Measurements from ENCODE around the gene RNF141.

Gene RNF141

GRCh38 chr11:10522276-10522675 is 18.7 kb downstream of the RNF141 start:
- no peak for DNase-seq

DNA sequence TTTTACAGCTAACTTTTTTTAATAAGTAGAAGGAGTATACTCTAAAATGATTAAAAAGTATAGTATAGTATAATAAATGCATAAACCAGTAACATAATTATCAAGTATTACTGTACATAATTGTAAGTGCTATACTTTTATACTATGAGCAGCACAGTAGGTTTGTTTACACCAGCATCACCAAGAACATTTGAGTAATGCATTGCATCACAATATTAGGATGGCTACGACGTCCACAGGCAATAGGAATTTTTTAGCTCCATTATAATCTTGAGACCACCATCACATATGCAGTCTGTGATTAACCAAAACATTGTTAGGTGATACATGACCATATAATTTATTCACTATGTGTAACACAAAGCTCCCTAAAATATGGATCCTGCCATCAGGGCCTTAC is 20.4 kb downstream of the RNF141 start:
- DNase-seq = no peak

DNA sequence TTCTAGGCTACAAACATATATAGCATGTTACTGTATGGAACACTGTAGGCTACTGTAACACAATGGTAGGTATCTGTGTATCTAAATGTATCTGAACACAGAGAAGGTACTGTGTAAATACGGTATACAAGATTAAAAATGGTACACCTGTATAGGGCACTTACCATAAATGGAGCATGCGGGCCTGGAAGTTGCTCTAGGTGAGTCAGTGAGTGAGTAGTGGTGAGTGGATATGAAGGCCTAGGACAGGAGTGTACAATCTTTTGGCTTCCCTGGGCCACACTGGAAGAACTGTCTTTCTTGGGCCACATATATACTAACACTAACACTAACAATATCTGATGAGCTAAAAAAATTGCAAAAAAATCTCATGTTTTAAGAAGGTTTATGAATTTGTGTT is 21.4 kb downstream of the RNF141 start:
- DNase-seq = no peak

DNA sequence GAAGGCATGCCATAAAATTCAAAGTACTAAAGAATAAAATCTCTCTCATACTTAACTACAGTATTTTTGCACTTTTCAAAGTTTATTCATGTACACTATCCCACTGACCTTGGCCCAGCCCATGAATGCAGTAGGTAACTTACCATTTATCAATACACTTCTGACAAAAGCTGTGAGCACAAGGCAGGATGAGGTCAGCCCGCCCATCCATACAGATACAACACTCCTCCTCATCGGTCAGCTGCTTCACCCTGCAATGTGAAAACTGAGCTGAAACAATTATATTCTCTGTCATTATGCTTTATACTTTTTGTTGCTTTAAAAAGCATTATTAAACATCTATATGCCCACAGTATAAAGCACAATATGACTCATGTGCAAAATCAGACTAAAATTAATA is 22.1 kb downstream of the RNF141 start:
- DNase-seq = no peak

DNA sequence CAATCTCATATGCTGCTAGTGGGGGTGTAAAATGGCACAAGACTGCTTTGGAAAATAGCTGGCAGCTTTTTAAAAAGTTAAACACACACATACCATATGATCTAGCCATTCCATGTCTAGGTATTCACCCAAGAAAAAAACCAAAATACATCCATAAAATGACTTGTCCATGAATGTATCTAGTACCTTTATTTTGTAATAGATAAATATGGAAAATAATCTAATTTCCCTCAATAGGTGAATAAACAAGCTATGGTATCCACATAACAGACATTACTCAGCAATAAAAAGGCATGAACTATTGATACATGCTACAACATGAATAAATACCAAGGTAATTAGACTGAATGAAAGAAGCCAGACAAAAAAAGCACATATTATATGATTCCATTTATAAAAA is 22.9 kb downstream of the RNF141 start:
- no peak for DNase-seq

DNA sequence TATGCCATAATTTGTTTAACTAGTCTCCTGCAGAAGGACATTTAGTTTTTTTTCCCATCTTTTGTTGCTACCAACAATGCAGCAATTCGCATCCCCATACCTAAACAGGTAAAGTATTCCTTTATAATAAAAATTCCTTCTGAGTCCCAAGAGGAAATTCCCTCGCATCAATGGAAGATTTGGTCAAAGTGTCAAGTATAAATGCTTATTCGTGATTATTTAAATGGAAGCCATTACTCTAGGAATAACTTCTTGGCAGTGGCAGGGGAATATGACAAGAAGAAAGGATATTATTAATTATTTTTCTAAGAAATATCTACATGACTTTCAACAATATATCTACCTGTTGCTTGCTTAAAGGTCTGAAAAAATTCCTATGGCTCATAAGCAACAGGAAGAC is 25.6 kb downstream of the RNF141 start:
- DNase-seq = no peak

DNA sequence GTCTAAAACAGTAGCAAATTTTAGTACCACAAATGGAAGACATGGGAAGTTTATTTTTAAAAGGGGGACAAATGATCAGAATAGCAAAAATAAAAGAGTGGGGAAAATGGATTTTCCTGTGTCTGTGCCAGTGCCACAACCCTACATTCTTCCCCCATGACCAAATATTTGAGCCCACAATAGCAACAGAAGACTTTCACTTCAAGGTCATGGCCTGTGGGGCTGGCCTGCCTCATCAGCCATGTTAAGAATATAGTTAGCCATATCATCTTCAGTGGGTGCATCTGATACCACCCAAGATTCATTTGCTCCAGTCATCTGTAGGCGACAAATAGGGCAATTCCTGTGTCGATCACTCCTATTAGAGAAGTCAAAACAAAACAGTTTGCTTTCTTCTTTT is 26.3 kb downstream of the RNF141 start:
- DNase-seq = no peak

DNA sequence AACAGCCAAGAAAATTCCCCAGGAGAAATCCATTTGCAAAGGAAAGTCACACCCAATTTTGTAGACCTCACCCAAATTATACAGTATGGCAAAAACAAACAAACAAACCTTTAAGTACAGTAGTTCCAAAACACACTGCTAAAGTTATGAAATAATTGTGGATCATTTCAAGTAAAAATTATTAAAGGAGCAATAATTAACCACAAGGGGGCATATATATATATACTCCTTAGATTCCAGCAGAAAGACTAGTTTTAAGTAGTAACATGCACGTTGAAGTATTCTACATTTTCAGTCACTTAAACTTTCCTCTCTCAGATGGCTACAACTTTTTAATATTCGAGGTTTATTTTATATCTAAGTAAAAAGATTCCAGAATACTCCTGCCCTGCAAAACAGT is 26.8 kb downstream of the RNF141 start:
- peak; percentile 1 for DNase-seq

- no peak for DNase-seq
Observed at GRCh38 chr11:10511181-10511621, 29.8 kb downstream of the RNF141 start.

DNA sequence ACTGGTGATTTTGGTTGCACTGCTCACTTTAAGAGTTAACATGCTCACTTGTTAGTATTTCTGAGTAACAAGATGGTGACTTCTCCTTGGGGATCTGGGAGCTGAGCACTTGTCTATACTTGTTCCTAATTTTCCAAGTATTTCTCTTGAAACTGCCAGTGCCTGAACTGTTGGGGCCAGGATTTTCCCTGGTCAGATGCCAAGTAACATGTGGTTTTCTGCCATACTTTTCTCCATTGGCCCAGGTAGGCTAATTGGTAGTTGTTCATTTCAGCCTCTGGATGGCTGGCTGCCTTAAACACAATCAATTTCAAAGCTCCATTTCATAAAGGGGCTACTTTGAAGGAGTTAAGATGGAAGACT is 35.0 kb downstream of the RNF141 start:
- no peak for DNase-seq

GRCh38 chr11:10505278-10506007 is 35.5 kb downstream of the RNF141 start:
- DNase-seq = no peak

DNA sequence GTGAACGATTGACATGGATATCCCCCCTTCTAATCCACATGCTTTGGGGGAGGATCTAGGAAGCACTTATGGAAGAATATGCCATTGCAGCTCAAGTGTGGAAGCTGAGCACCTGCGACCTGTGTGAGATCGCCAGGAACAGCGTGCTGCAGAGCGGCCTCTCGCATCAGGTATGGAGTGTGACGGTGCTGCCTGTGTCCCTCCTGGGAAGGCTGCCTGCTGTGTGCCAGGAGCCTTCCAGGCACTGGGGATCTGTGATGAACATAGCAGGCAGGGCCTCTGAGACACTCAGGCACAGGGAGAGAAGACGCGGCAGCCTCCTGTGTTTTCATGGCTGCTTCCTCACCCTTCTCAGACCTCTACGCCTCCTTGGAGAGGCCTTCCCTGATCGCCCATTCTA is 36.5 kb downstream of the RNF141 start:
- no peak for DNase-seq

- DNase-seq = no peak
Observed at GRCh38 chr11:10503777-10504480, 37.1 kb downstream of the RNF141 start.

GRCh38 chr11:10503221-10503620 is 37.8 kb downstream of the RNF141 start:
- DNase-seq = no peak

- no peak for DNase-seq
Observed at GRCh38 chr11:10502770-10503169, 38.2 kb downstream of the RNF141 start.

DNA sequence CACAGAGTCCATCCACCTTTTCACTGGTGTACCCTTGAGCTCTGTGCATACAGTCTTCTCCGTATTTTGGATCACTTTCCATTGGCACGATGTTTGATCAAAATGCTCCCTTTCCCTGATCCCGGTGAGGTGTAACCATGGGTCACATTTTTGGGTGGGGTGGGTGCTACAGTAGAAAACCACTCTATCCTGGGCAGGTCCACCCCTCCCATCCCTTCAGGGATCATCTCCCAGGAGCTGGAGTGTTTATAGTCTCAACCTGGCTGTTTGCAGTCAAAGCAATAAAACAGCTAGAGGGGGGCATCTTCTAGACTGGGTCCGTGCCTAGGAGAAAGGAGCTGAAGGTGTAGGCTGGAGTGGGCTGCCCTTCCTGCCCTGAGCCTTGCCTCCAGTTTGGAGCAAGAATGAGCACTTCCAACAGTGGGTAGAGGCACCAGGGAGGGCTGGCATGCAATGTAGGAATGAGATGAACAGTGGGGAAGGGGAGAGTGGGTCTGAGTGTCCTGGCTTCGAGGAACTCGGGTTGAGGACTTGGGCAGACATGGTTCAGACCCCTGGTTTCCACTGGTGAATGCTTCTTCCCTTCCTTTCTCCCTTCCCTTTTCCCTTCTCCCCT is 38.8 kb downstream of the RNF141 start:
- DNase-seq = no peak

GRCh38 chr11:10500757-10501684 is 40.0 kb downstream of the RNF141 start:
- DNase-seq = no peak

- no peak for DNase-seq
Observed at GRCh38 chr11:10499874-10500601, 40.9 kb downstream of the RNF141 start.

- DNase-seq = no peak
Observed at GRCh38 chr11:10499452-10499851, 41.5 kb downstream of the RNF141 start.

GRCh38 chr11:10498426-10499250 is 42.3 kb downstream of the RNF141 start:
- no peak for DNase-seq

DNA sequence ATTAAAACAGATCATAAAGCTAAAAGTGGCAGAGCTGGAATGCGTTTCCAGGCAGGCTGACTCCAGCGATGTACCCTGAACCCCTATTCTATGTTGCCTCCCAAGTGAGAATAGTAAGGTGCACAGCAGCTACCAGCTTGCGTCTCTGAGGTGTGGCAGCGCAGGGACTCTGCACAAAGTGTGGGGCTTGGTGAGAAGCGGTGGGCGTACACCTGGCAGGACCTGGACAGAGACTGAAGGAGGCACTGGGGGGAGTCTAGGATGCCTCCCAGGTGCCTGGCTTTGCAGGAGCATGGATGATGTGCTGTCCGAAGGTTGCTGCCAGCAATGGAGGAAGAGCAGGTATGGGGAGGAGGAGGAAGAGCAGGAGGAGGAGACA is 43.0 kb downstream of the RNF141 start:
- no peak for DNase-seq
